SH-SY5Y (cell line): ENCODE results near the gene PCYT1A.

Experiments
- GATA2 ChIP-seq: IDR thresholded peaks from 2 replicates; pipeline ENCODE4 v1.6.1; 2011; ENCODE audit warnings: mild to moderate bottlenecking, low read depth, low read length
- GATA3 ChIP-seq: IDR thresholded peaks from 2 replicates; pipeline ENCODE4 v1.6.1; 2011; ENCODE audit warnings: low read depth, mild to moderate bottlenecking, low read length, moderate library complexity

The PCYT1A gene

DNA sequence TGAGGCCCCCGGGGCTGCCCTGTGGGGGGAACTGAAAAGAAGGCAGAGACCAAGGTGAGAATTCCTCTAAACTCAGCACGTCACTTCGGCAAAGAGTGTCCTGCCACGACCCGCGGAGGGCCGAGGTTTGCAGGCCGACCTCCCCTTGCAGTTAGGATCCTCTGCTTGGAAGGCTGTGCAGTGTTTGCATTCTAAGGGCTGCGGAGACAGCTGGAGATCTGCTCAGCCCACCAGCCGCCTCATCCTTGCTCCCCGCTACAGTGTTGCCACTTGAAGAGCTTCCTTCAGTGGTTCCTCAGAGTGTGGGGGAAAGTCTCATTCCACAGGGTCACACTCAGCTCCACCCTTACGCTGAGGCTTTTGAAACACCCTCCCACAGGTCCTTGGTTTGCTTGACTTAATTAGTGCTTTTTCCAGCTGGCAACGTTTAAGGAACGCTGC is 60.4 kb downstream of the PCYT1A start:
- TF ChIP-seq GATA3, result no peak
- no peak for TF ChIP-seq GATA2

DNA sequence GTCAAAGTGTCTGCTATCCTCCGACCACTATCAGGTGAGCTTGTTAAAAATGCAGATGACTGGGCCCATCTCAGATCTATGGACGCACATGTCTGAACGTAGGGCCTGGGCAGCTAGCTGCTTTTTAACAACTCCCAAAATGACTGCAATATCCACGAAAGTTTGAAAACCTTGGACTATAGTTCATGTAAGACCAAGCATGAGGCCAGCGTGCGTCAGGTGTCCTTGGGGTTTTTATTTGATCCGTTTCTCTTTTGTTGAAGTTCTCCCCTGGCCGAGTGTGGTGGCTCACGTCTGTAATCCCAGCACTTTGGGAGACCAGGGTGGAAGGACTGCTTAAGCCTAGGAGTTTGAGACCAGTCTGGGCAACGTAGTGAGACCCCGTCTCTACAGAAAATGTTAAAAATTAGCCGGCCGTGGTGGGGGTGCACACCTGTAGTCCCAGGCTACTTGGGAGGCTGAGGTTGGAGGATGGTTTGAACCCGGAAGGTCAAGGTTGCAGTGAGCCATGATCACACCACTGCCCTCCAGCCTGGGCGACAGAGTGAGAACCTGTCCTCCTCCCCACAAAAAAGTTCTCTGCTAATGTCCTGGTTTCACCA is 61.7 kb downstream of the PCYT1A start:
- TF ChIP-seq GATA3 (no peak), GATA2 (no peak)

DNA sequence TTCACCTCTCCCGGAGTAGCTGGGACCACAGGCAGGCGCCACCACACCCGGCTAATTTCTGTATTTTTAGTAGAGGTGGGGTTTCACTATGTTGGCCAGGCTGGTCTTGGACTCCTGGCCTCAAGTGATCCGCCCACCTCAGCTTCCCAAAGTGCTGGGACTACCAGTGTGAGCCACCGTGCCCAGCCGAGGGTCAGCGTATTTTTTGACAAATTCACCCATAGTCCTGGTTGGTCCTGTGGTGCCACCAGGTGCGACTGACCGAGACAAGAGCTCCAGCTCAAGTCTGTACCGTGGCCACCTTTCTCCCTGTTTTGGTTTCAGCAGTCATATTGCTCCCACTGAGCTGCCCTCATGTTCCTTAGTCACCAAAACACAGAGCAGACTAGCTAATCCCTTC is 62.4 kb downstream of the PCYT1A start:
- TF ChIP-seq GATA3 (no peak), GATA2 (no peak)

DNA sequence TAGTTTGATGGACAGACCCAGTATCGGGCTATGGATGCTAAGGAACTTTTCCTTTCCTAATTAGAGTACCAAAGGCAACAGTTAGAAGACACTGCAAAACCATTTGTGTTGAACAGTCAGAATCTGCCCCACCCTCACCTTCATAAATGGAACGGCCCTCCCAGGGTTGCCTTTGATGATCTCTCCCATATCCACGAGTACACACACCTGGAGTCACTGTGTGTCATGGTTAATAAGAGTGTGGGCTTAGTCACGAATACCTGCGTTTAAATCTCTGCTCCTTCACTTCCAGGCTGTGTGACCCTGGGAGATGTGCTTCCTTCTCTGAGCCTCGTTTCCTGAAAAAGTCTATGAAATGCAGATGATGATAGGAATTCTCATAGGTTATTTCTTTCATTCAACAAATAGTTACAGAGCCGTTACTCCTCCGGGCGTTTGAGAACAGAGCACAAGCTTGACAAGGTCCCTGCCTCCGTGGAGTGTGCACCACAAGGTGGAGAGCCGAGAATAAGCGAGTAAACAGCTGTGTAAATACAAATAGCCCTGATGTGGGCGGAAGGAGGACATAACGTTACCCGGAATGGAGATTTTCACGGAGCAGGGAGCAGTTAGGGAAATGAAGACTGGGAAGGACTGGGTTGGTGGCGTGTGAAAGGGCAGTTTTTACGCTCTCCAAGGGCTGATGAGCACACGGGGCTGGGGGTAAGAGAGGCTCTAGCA is 64.5 kb downstream of the PCYT1A start:
- TF ChIP-seq GATA3 (no peak), GATA2 (no peak)

DNA sequence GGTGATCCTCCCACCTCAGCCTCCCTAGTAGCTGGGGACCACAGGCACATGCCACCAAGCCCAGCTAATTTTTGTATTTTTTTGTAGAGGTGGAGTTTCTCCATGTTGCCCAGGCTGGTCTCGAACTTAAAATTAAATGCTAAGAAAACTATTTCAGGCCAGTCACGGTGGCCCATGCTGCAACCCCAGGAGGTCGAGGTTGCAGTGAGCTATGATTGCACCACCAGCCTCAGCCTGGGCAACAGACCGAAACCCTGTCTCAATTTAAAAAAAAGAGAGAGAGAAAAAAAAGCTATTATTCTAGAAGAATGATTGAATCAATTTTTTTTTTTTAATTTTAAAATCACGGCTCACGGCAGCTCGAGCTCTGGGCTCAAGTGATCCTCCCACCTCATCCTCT is 66.5 kb downstream of the PCYT1A start:
- TF ChIP-seq GATA2, result no peak
- TF ChIP-seq GATA3, result no peak

DNA sequence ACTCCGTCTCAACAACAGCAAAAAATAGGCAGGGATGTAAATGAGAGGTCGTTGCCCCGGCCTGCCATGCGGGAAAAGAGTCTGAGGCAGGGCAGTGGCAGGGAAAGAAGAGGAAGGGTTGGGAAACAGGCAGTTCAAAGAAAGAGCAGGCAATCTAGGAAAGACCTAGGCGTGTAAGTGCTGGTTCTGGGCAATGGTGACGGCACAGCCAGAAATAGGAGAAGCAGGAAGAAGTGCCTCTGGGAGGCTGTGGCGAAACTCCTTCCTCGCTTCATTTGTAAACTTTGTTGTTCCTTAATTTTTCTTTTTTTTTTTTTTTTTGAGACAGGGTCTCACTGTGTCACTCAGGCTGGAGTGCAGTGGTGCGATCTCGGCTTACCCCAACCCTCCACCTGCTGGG is 66.9 kb downstream of the PCYT1A start:
- TF ChIP-seq GATA3, result no peak
- no peak for TF ChIP-seq GATA2

DNA sequence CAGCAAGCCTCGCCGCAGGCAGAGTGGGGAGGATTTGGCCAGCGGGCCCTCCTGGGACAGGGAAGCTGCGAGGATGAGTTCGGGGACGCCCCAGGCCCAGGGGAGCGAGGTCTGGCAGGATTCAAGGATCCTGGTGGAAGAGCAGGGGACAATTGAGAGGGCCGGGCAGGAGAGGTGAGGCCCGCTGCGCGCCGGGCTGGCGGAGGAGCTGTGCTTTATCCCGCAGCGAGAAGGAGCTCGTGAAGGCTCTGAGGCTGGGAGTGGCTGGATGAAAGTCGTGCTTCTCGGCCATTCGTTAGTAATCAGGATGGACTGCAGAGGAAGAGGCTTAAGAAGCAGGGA is 67.6 kb downstream of the PCYT1A start:
- TF ChIP-seq GATA2 (no peak), GATA3 (no peak)

DNA sequence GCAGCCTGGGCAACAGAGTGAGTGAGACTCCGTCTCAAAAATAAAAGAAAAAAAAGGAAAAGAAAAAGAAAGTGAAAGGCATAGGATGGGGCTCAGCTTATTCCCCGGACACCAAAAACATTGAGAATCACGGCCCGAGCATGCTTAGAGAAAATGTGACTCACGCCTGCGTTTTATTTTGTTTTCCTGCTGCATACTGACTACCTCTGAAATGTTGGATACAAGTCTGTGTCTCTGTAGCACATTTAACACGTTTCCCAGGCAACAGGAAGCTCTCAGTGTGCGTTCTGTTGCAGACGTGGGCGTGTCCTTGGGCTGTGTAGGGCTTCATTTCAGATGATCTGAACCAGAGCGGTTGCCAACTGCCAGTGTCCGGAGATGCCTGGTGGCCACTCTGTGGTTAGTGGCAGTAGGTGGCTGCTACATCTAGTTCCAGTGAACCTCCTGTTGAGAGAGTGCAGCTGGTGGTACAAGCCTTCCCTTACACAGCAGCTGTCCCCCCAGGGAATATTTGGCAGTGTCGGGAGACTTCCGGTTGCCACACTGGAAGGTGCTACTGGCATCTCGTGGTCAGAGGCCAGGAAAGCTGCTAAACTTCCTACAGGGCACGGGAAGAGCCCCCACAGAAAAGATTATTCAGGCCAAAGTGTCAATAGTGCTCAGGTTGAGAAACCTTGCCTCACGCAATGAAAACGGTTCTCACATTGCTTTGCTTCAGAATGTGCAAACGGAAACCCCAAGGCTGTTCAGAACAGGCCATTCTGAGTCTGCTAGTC is 68.1 kb downstream of the PCYT1A start:
- TF ChIP-seq GATA2 (no peak), GATA3 (no peak)

DNA sequence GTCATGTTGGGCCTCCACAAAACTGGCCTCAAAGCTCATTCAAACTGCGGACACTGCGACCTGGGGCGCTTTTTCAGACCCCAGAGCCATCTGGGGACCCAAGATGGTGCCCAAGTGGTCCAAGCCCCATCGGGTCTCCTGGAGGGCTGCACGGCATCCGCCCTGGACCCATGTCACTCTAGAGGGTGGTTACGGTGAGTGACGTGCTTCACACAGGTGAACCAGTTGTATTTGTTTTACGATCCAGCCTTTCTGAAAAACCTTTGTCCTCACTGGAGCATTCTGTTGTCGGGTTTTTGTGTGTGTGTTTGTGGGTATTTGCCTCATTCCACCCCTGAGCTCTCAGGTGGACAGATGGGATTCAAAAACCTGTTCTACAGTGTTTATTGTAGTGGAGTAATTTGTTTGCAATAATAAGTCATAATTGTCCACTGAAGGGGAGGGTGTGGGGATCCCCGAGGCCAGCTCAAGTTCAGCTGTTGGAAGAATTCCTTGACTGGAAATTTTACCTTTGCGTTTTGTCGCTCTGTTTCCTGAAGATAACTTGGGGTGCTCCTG is 69.3 kb downstream of the PCYT1A start:
- TF ChIP-seq GATA3 (no peak), GATA2 (no peak)

DNA sequence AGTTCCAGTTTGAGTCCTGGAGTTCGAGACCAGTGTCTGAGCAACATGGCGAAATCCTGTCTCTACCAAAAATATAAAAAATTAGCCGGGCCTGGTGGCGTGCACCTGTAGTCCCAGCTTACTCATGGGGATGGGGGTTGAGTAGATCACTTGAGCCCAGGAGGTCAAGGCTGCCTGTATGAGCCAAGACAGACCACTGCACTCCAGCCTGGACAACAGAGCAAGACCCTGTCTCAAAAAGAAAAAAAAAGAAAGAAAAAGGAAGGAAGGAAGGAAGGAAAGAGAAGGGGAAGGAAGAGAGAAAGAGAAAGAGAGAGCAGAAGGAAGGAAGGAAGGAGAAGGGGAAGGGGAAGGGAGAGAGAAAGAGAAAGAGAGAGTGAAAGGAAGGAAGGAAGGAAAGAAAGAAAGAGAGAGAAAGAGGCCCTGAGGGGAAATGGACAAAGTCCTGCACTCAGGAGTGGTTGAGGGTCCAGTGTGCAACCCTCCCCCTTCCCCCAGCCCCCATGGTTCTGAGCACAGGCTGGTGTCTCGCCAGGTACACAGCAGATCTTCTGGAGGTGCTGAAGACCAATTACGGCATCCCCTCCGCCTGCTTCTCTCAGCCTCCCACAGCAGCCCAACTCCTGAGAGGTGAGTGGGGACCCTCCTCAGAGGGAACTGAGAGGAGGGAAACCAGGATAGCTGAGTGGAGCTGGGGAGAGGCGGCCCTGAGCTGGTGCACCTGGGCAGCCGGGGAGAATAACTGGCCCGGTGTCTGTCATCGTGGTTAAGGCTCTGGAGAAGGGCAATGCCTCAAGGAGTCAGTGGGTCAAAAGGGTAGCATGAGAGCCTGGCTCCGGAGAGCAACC is 70.0 kb downstream of the PCYT1A start:
- no peak for TF ChIP-seq GATA3
- no peak for TF ChIP-seq GATA2

DNA sequence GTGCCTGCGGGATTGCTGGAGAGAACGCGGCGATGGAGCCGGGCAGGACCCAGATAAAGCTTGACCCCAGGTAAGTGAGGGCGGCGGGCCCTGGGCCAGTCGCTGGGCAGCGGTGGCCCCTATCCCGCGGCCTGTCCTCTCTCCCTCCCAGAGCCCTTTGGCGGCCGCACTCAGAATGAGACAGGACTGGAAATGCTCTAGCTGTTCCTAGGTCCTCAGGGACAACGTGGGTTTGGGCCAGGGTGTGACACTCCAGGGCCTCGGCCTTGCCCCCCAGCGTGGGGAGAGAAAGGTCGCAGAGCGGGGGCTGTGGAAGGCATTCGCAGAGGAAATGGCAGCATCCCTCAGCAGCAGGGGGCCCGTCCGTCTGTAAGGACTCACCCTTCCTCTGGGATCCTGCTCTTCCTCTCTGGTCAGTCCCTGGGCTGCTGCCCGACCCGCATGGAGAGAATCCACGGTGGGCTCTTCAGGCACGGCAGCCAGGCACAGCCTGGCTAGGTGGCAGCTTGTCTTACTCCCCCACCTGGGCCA is 70.8 kb downstream of the PCYT1A start:
- no peak for TF ChIP-seq GATA3
- no peak for TF ChIP-seq GATA2

DNA sequence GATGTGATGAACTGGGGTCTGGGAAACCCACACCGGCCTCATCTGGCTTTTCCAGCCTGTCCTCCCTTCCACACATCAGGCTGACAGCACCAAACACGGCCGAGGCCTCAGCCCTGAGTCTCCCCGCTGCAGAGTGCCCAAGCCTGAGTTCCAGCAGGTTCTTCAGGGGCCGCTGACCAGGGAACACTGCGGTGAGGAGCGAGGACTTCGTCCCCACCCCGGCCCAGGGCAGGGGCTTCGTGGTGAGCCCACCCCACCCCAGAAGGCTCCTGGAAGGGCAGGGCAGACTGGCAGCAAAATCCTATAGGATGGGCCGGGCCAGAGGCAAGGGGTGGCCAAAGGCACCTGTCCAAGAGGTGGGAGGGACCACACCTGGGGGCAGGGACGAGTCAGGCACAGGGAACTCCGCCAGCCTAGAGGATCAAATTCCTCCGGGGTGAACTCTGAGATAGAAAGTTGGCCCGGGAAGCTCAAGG is 71.4 kb downstream of the PCYT1A start, which contains the start of gene SLC51A:
SLC51A (plus strand) TSS at position 446 of the 476 bp plus-strand sequence. CDS start 179 bp downstream, outside the sequence.
- TF ChIP-seq GATA2, result no peak
- no peak for TF ChIP-seq GATA3

DNA sequence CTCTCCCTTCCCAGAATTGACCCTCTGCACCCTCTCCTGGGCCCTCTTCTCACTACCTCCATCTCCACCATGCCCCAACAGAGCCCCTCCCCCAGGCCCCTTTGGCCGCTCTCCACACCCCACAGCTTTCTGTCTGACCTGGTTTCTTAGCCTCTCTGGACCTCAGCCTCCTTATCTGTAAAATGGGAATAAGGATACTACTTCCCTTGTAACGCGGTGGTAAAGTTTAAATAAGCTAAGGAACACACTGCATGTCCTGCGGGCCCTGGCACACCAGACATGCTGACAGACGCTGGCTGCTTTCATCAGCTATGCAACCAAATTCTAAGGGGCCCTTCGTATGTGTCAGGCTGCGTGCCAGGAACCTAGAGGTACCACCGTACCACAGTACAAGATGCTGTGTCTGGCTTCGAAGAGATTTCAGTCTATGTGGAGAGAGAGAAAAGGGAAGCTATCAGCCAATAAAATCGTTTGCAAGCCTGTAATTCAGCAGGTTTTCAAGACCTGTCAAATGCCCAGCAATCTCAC is 72.0 kb downstream of the PCYT1A start:
- TF ChIP-seq GATA3, result no peak
- TF ChIP-seq GATA2, result no peak
